ENCODE measurements around the gene BIN2. TPM values are rescaled to one million over a fixed set of nuclear protein-coding genes. Genes with fewer than 3 reads are reported as not detected.
"Not testable (repeated sequence)": the region's sequence is repeated elsewhere in the genome, so short reads cannot be mapped to it uniquely, and the experiment has no call there.

The BIN2 gene
- total RNA-seq, 3 donors from 2014 or later (not counting 1 experiment from before 2014, with no cell fraction given): 443 to 495 (median 478) TPM

GRCh38 chr12:51295651-51296050 is 28.3 kb downstream of the BIN2 start:
- ATAC-seq (no peak), DNase-seq (no peak)
- no peak overlapping the region for H3K4me3 ChIP-seq (ENCODE audit: low read length)
- intact Hi-C loops (cut with micrococcal nuclease): no loop called here
- Mint-ChIP-seq H3K27ac (peak overlapping the region in 1 of 2 donors; percentile 35), H3K27me3 (ENCODE audit: low read depth in 2 of 2) (no peaks in the 10 kb centered on the region), H3K4me3 (no peak overlapping the region), H3K9me3 (no peaks in the 10 kb centered on the region), H3K36me3 (no peaks in the 10 kb centered on the region), H3K4me1 (peaks cover 0 to 17% of the 10 kb centered on the region in 2 donors)
- peaks cover 10% of the 10 kb centered on the region for H3K4me1 ChIP-seq (ENCODE audit: control insufficient read depth, insufficient read depth, low read length)
- TF ChIP-seq, protein P1, sequence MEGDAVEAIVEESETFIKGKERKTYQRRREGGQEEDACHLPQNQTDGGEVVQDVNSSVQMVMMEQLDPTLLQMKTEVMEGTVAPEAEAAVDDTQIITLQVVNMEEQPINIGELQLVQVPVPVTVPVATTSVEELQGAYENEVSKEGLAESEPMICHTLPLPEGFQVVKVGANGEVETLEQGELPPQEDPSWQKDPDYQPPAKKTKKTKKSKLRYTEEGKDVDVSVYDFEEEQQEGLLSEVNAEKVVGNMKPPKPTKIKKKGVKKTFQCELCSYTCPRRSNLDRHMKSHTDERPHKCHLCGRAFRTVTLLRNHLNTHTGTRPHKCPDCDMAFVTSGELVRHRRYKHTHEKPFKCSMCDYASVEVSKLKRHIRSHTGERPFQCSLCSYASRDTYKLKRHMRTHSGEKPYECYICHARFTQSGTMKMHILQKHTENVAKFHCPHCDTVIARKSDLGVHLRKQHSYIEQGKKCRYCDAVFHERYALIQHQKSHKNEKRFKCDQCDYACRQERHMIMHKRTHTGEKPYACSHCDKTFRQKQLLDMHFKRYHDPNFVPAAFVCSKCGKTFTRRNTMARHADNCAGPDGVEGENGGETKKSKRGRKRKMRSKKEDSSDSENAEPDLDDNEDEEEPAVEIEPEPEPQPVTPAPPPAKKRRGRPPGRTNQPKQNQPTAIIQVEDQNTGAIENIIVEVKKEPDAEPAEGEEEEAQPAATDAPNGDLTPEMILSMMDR (IDR thresholded peaks at IDR 0.05): no peak
- H3K36me3 ChIP-seq (ENCODE audit: control insufficient read depth, insufficient read depth, low read length): peaks cover 85% of the 10 kb centered on the region
- H3K9me3 ChIP-seq (ENCODE audit: control insufficient read depth, insufficient read depth, low read length): no peaks in the 10 kb centered on the region
- no peak overlapping the region for H3K27ac ChIP-seq (ENCODE audit: low read length)
- 93% methylated on average over 4 of the region's 5 CpGs for WGBS (ENCODE audit: insufficient coverage)
- no peaks in the 10 kb centered on the region for H3K27me3 ChIP-seq (ENCODE audit: control insufficient read depth, insufficient read depth, low read length)

DNA sequence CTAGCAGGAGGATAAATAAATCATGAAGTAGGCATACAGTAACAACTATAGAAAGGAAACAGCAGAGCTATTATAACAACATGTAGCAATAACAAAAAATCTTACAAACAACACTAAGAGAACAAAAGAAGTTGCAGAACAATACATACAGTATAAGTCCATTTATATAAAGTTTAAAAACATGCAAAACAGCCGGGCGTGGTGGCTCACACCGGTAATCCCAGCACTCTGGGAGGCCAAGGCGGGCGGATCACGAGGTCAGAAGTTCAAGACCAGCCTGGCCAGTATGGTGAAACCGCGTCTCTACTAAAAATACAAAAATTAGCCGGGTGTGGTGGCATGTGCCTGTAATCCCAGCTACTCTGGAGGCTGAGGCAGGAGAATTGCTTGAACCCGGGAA is 29.9 kb downstream of the BIN2 start:
- ATAC-seq; H3K9me3 Mint-ChIP-seq; H3K4me3 ChIP-seq (ENCODE audit: low read length); DNase-seq; H3K27me3 ChIP-seq (ENCODE audit: control insufficient read depth, insufficient read depth, low read length); H3K27me3 Mint-ChIP-seq (ENCODE audit: low read depth in 2 of 2); intact Hi-C loops (cut with micrococcal nuclease); H3K27ac ChIP-seq (ENCODE audit: low read length); H3K4me3 Mint-ChIP-seq; H3K36me3 Mint-ChIP-seq; H3K9me3 ChIP-seq (ENCODE audit: control insufficient read depth, insufficient read depth, low read length): not testable (repeated sequence)
- Mint-ChIP-seq H3K27ac (peak overlapping the region; percentile 15 to 52), H3K4me1 (peaks cover 0 to 13% of the 10 kb centered on the region in 2 donors)
- peaks cover 83% of the 10 kb centered on the region for H3K36me3 ChIP-seq (ENCODE audit: control insufficient read depth, insufficient read depth, low read length)
- 97% methylated on average over 10 of the region's 10 CpGs for WGBS (ENCODE audit: insufficient coverage)
- H3K4me1 ChIP-seq (ENCODE audit: control insufficient read depth, insufficient read depth, low read length): peaks cover 10% of the 10 kb centered on the region

GRCh38 chr12:51293696-51294095 is 30.3 kb downstream of the BIN2 start:
- Mint-ChIP-seq H3K27ac (peak overlapping the region; percentile 15 to 52), H3K4me3 (no peak overlapping the region), H3K4me1 (peaks cover 0 to 13% of the 10 kb centered on the region in 2 donors), H3K36me3 (no peaks in the 10 kb centered on the region), H3K27me3 (ENCODE audit: low read depth in 2 of 2) (no peaks in the 10 kb centered on the region), H3K9me3 (no peaks in the 10 kb centered on the region)
- H3K27me3 ChIP-seq (ENCODE audit: control insufficient read depth, insufficient read depth, low read length): no peaks in the 10 kb centered on the region
- ATAC-seq (no peak), DNase-seq (no peak)
- no peak overlapping the region for H3K4me3 ChIP-seq (ENCODE audit: low read length)
- H3K27ac ChIP-seq (ENCODE audit: low read length): no peak overlapping the region
- TF ChIP-seq, protein P1 (IDR thresholded peaks at IDR 0.05): no peak
- peaks cover 83% of the 10 kb centered on the region for H3K36me3 ChIP-seq (ENCODE audit: control insufficient read depth, insufficient read depth, low read length)
- H3K4me1 ChIP-seq (ENCODE audit: control insufficient read depth, insufficient read depth, low read length): peaks cover 10% of the 10 kb centered on the region
- intact Hi-C loops (cut with micrococcal nuclease): no loop called here
- no peaks in the 10 kb centered on the region for H3K9me3 ChIP-seq (ENCODE audit: control insufficient read depth, insufficient read depth, low read length)

DNA sequence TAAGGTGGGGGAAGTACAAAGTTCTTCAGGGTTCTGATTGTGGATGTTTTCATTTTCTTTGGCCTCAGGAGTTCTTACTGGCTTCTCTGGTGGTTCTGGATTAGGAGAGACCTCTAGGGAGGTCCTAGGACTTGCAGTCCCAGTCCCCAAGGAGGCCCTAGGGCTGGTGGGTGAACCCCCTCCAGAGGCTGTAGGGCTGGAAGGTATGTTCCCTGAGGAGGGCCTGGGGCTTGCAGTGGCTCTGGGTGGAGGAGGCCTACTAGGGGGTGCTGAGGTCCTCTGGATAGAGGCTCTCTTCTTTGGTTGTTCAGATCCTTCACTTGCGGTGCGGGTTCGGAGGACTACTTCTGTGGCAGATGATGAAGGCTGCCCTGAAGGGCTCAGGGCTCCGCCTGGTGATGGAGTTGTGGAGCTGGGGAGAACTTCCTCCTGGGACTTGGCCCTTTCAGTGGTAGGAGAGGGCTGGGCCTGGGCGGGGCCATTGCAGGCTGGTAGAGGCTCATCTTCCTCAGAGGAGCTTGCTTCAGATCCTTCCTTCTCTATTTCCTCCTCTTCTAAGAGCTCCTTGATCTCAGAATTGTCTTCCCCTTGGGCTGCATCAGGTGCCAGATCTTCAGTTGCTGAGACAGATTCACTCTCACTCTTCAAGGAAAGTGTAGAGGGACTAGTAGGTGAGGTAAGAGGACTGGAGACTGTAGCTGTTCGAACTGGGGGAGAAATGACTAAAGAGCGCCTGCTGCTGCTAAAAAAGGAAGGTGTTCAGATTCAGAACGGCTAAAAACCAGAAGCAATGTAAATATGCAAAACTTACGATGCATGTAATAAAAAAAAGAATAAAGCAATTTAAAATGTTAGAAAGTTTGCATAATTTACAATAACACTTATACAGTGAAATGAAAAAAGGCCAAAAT is 32.1 kb downstream of the BIN2 start:
- H3K9me3 ChIP-seq (ENCODE audit: control insufficient read depth, insufficient read depth, low read length); H3K36me3 Mint-ChIP-seq; H3K9me3 Mint-ChIP-seq; ATAC-seq; intact Hi-C loops (cut with micrococcal nuclease); DNase-seq; H3K4me3 ChIP-seq (ENCODE audit: low read length); H3K27me3 Mint-ChIP-seq (ENCODE audit: low read depth in 2 of 2); H3K27ac ChIP-seq (ENCODE audit: low read length); H3K4me3 Mint-ChIP-seq; H3K27me3 ChIP-seq (ENCODE audit: control insufficient read depth, insufficient read depth, low read length): not testable (repeated sequence)
- Histone ChIP-seq H3K36me3 (ENCODE audit: control insufficient read depth, insufficient read depth, low read length) (peaks cover 81% of the 10 kb centered on the region), H3K4me1 (ENCODE audit: control insufficient read depth, insufficient read depth, low read length) (peaks cover 10% of the 10 kb centered on the region)
- H3K27ac Mint-ChIP-seq: peak overlapping the region; percentile 60 to 74
- peaks cover 0 to 13% of the 10 kb centered on the region in 2 donors for H3K4me1 Mint-ChIP-seq
- 84% methylated on average over 9 of the region's 9 CpGs for WGBS (ENCODE audit: insufficient coverage)

Measured in natural killer cell (primary cell).